Stomach (tissue), 9 donors: ENCODE data around the gene TRPV4. TPM values are rescaled to one million over a fixed set of nuclear protein-coding genes. Genes with fewer than 3 reads are reported as not detected.

Source experiments
- DNase-seq, 2 donors: peaks; one replicate each; pipeline versions ENCODE4 v3.0.0 to v3.0.0-alpha.2; 2013 to 2019
- H3K27ac ChIP-seq, 5 donors: fragments of 200-600 bp in 4 of 5; sonication (generic) in 4 of 5; one replicate each; pipeline ENCODE4 v1.5.1; 2013 to 2019; ENCODE audit warnings: mild to moderate bottlenecking in 1 of 5, moderate library complexity in 1 of 5
- H3K27me3 ChIP-seq, 3 donors: fragments of 200-600 bp; sonication (generic); one replicate each; pipeline ENCODE4 v1.5.1; 2017 to 2019; ENCODE audit warnings: mixed run types in 1 of 3
- H3K36me3 ChIP-seq, 4 donors: fragments of 200-600 bp; sonication (generic); 1 replicate in 3 of 4; 2 replicates in 1 of 4; pipeline ENCODE4 v1.5.1; 2016 to 2019
- H3K4me1 ChIP-seq, 4 donors: fragments of 200-600 bp; sonication (generic); one replicate each; pipeline ENCODE4 v1.5.1; 2016 to 2019
- H3K4me3 ChIP-seq, 4 donors: fragments of 200-600 bp; sonication (generic) in 3 of 4; one replicate each; pipeline ENCODE4 v1.5.1; 2016 to 2019; ENCODE audit warnings: mild to moderate bottlenecking in 1 of 4
- H3K9me3 ChIP-seq, 4 donors: fragments of 200-600 bp; sonication (generic); one replicate each; pipeline ENCODE4 v1.5.1; 2016 to 2019
- EP300 ChIP-seq: sonication (generic); formaldehyde crosslinking; IDR thresholded peaks from one replicate; pipeline ENCODE4 v1.6.1; 2017; ENCODE audit warnings: antibody characterized with exemption
- POLR2A ChIP-seq, 4 donors: fragments of 450-650 bp; IDR thresholded peaks; one replicate each; pipeline ENCODE4 v1.6.1; 2016; ENCODE audit warnings: antibody characterized with exemption in 4 of 4, control low read depth in 2 of 4, mild to moderate bottlenecking in 1 of 4, moderate library complexity in 1 of 4
- POLR2AphosphoS5 ChIP-seq, 3 donors: sonication (generic); formaldehyde crosslinking; IDR thresholded peaks; one replicate each; pipeline ENCODE4 v1.6.1; 2016; ENCODE audit warnings: antibody characterized with exemption in 3 of 3
- WGBS, 5 donors: extraction: QIAGEN DNeasy Blood & Tissue Kit in 3 of 5; methylation state at CpG; one replicate each; pipeline versions ENCODE4 v1.1.5 to v1.1.7; 2013 to 2018; 5-methylcytosine and 5-hydroxymethylcytosine counted together
- intact Hi-C: fragments of 100-400 bp; cut with DNase I; formaldehyde crosslinking; loops from one replicate; pipeline ENCODE4 v1.15.1; 2023; ENCODE audit warnings: low total_unique reads
- polyA plus RNA-seq, 3 donors: library from polyadenylated mRNA; stranded (reverse); fragments of 200-250 nt; gene quantifications; one replicate each; pipeline ENCODE4 v1.2.3, GENCODE V29; 2013
- total RNA-seq, 5 donors: library from RNA; depleted of rRNA; stranded (reverse); fragments of >200 nt; gene quantifications; one replicate each; pipeline versions ENCODE4 v1.1.0 to v1.2.3, GENCODE V29; 2014 to 2016
- TF ChIP-seq, protein P1 (sequence below), 7 experiments: fragments of 450-650 bp in 4 of 7; fragments of 200-600 bp in 3 of 7; sonication (generic) in 3 of 7; IDR thresholded peaks; one replicate each; pipeline ENCODE4 v1.5.1; 2016 to 2019; ENCODE audit warnings: antibody characterized with exemption in 7 of 7, control low read depth in 2 of 7, mild to moderate bottlenecking in 1 of 7
- donor health status: healthy with polysubstance abuse.
- donor health status: Bipolar disorder and iron deficiency.
- donor health status: healthy.

The TRPV4 gene
- total and polyA plus RNA-seq, 8 donors: 0.75 to 3.8 (median 1.4) TPM; not detected in 4

DNA sequence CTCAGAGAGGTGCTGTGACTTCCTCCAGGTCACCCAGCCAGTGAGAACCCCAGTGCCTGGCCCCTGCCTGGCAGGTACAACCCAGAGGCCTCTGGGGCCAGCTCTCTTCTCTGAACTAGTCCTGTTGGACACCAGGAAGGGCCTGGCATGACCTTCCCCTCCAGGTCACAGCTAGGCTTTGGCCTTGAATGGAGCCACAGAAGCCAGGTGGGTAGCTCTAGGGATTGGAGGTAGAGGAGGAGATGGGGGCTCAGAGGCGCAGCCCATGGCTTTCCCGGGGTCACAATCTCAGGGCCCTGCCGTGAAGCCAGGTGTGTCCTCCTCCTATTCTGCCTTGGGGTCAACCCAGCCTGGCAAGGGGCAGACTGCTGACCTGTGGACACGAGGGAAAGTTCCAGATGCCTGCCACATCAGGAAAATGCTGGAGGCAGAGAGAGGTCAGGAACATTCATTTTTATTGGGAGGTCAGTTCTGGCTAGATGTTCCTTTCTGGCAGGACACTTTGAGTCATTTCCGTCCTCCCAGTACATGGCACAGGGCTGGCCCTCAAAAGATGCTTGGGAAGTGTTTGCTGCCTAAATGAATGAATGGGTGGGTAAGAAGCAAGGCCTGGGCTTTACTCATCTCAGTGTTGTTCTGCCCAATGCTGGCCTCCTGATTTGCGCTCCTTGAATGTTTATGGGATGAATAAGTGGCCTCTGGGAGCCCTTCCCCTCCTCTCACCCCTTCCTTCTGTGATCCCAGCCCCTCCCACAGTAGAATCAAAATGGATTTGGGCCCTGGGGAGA, 94.1 kb downstream of the TRPV4 start:
- peak overlapping the region in 3 of 5 donors; percentile 10 to 33 (median 14) for H3K27ac ChIP-seq
- no peak overlapping the region for H3K4me3 ChIP-seq
- TF ChIP-seq POLR2AphosphoS5 (IDR thresholded peaks at IDR 0.05) (no peak), POLR2A (IDR thresholded peaks at IDR 0.05) (no peak), EP300 (no peak)
- TF ChIP-seq, protein P1, sequence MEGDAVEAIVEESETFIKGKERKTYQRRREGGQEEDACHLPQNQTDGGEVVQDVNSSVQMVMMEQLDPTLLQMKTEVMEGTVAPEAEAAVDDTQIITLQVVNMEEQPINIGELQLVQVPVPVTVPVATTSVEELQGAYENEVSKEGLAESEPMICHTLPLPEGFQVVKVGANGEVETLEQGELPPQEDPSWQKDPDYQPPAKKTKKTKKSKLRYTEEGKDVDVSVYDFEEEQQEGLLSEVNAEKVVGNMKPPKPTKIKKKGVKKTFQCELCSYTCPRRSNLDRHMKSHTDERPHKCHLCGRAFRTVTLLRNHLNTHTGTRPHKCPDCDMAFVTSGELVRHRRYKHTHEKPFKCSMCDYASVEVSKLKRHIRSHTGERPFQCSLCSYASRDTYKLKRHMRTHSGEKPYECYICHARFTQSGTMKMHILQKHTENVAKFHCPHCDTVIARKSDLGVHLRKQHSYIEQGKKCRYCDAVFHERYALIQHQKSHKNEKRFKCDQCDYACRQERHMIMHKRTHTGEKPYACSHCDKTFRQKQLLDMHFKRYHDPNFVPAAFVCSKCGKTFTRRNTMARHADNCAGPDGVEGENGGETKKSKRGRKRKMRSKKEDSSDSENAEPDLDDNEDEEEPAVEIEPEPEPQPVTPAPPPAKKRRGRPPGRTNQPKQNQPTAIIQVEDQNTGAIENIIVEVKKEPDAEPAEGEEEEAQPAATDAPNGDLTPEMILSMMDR (IDR thresholded peaks at IDR 0.05): no peak
- H3K27me3 ChIP-seq: peaks cover 0 to 31% (median 0%) of the 10 kb centered on the region in 3 donors
- no peaks in the 10 kb centered on the region for H3K36me3 ChIP-seq
- 85 to 93% (median 89%) methylated on average over 6 of the region's 6 CpGs for WGBS, 5 donors
- no peaks in the 10 kb centered on the region for H3K9me3 ChIP-seq
- DNase-seq: peak in 1 of 2 donors; percentile 17
- H3K4me1 ChIP-seq: peaks cover 0 to 12% (median 9%) of the 10 kb centered on the region in 4 donors
- intact Hi-C loops: no loop called here

DNA sequence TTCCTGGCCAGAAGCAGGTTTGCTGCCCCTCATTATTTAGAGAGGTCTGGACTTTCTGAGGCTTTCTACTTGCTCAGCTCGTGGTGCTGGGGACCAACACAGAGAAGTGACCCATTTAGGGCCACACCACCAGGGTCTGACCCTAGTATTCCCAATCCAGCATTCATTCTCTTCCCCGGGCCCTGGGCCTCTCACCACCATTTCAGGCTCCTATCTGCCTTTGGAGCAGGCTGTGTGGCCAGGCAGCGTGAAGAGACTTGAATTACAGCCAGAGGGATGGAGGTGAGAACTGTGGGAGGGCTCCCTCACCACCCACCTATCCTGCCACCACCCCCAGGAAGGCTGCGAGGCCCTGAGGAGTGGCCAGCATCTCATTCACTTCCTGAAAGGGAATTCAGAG, 95.0 kb downstream of the TRPV4 start:
- no peaks in the 10 kb centered on the region for H3K36me3 ChIP-seq
- DNase-seq: peak in 1 of 2 donors; percentile 25
- H3K4me1 ChIP-seq: peaks cover 0 to 12% (median 9%) of the 10 kb centered on the region in 4 donors
- H3K27ac ChIP-seq: peak overlapping the region in 1 of 5 donors; percentile 33
- TF ChIP-seq POLR2AphosphoS5 (IDR thresholded peaks at IDR 0.05): no peak
- TF ChIP-seq EP300: no peak
- TF ChIP-seq, protein P1 (IDR thresholded peaks at IDR 0.05): no peak
- no peak for TF ChIP-seq POLR2A (IDR thresholded peaks at IDR 0.05)
- H3K4me3 ChIP-seq: no peak overlapping the region
- WGBS, 5 donors: 46 to 56% (median 51%) methylated on average over 3 to 4 of the region's 4 CpGs
- no peaks in the 10 kb centered on the region for H3K9me3 ChIP-seq
- intact Hi-C loops: no loop called here
- peaks cover 0 to 38% (median 0%) of the 10 kb centered on the region in 3 donors for H3K27me3 ChIP-seq

DNA sequence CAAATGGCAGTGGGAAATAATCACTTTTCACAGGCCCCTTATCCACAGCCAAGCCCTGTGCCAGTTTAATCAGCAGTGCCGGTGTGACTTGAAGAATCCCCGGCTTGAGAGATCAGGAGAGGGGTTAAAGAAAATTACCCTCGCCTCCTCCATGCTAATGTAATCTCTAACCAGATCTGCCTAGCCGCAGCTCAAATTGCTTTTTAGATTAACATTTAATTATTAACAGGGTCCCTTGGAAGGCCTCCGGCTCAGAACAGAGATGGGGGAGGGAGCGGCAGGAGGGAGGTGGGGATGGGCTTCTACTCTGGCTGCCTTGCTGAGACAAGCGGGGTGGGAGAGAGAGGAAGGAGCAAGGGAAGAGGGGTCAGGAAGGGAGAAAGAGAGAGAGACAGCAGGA, 95.6 kb downstream of the TRPV4 start:
- Histone ChIP-seq H3K36me3 (no peaks in the 10 kb centered on the region), H3K27ac (no peak overlapping the region), H3K9me3 (no peaks in the 10 kb centered on the region), H3K4me1 (peaks cover 0 to 12% (median 9%) of the 10 kb centered on the region in 4 donors), H3K4me3 (no peak overlapping the region), H3K27me3 (peaks cover 0 to 38% (median 0%) of the 10 kb centered on the region in 3 donors)
- no peak for TF ChIP-seq EP300
- TF ChIP-seq POLR2AphosphoS5 (IDR thresholded peaks at IDR 0.05): no peak
- TF ChIP-seq, protein P1 (IDR thresholded peaks at IDR 0.05): no peak
- no peak for TF ChIP-seq POLR2A (IDR thresholded peaks at IDR 0.05)
- 24 to 57% (median 47%) methylated on average over 7 of the region's 7 CpGs for WGBS, 5 donors
- intact Hi-C loops: no loop called here
- peak; percentile 25 to 59 for DNase-seq

DNA sequence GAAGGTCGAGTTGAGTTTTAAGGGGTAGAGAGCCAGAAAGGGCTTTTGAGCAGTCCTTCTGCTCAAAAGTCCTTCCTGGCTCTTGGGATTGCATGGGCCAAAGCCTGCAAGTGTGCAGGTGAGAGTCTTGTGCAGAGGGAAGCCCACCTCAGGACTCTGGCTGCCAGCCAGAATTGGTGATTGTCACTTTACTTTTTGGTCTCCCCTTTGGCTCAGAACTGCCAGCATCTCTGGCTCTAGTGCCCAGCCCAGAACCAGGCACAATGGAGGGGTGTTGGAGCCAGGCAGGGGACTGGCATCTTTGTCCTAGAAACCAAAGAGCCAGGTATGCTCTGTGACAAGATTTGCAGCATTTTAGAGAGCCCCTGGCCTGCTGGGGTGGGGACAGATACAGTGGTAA, 96.1 kb downstream of the TRPV4 start:
- Histone ChIP-seq H3K27ac (peak overlapping the region in 2 of 5 donors; percentile 1 to 23), H3K27me3 (peaks cover 0 to 38% (median 0%) of the 10 kb centered on the region in 3 donors), H3K4me3 (no peak overlapping the region), H3K36me3 (no peaks in the 10 kb centered on the region), H3K9me3 (no peaks in the 10 kb centered on the region), H3K4me1 (peaks cover 0 to 12% (median 9%) of the 10 kb centered on the region in 4 donors)
- peak in 1 of 2 donors; percentile 23 for DNase-seq
- 11 to 38% (median 19%) methylated on average over 1 of the region's 1 CpG for WGBS, 5 donors
- no peak for TF ChIP-seq POLR2A (IDR thresholded peaks at IDR 0.05)
- TF ChIP-seq, protein P1 (IDR thresholded peaks at IDR 0.05): no peak
- TF ChIP-seq EP300: no peak
- TF ChIP-seq POLR2AphosphoS5 (IDR thresholded peaks at IDR 0.05): no peak
- intact Hi-C loops: no loop called here
